HepG2 (cell line): Measurements from ENCODE around the gene AP1G1. TPM values are rescaled to one million over a fixed set of nuclear protein-coding genes. Genes with fewer than 3 reads are reported as not detected.

ENCODE experiments used
- DMAP1 ChIP-seq: IDR thresholded peaks from 2 replicates; pipeline ENCODE4 v1.6.1; 2016
- GABPB1 ChIP-seq: IDR thresholded peaks from 2 replicates; pipeline ENCODE4 v1.6.1; 2016; ENCODE audit warnings: mild to moderate bottlenecking, missing genetic modification reagents, moderate library complexity, missing compliant biosample characterization
- GZF1 ChIP-seq: sonication (generic); formaldehyde crosslinking; IDR thresholded peaks from 2 replicates; pipeline ENCODE4 v1.5.1; 2020; ENCODE audit warnings: mild to moderate bottlenecking, missing genetic modification reagents
- HDAC2 ChIP-seq: sonication (generic); formaldehyde crosslinking; IDR thresholded peaks from 2 replicates; pipeline ENCODE4 v1.4.0; 2020; ENCODE audit warnings: missing genetic modification reagents
- HNRNPK ChIP-seq: fragments of 200-400 bp; formaldehyde crosslinking; IDR thresholded peaks from 2 replicates; pipeline ENCODE4 v1.6.1; 2018; ENCODE audit warnings: low read length, low read depth, moderate library complexity, mild to moderate bottlenecking; ENCODE audit not compliant: poor library complexity, severe bottlenecking
- KDM5A ChIP-seq: fragments of 200-600 bp; sonication (generic); IDR thresholded peaks from 2 replicates; pipeline ENCODE4 v1.7.0; 2018; ENCODE audit warnings: antibody characterized with exemption, mild to moderate bottlenecking, low read length, borderline replicate concordance
- MAFG ChIP-seq: sonication (generic); formaldehyde crosslinking; IDR thresholded peaks from 2 replicates; pipeline ENCODE4 v1.5.1; 2020; ENCODE audit warnings: mild to moderate bottlenecking, missing genetic modification reagents
- NKX3-1 ChIP-seq: sonication (generic); formaldehyde crosslinking; IDR thresholded peaks from 2 replicates; pipeline ENCODE4 v1.5.0; 2020; ENCODE audit warnings: missing genetic modification reagents
- STAT6 ChIP-seq: sonication (generic); formaldehyde crosslinking; IDR thresholded peaks from 2 replicates; pipeline ENCODE4 v1.4.0; 2020; ENCODE audit warnings: missing genetic modification reagents, mild to moderate bottlenecking, borderline replicate concordance
- ZFP1 ChIP-seq: IDR thresholded peaks from 2 replicates; pipeline ENCODE4 v1.6.1; 2016
- ZNF224 ChIP-seq: sonication (generic); formaldehyde crosslinking; IDR thresholded peaks from 2 replicates; pipeline ENCODE4 v1.5.0; 2020; ENCODE audit warnings: mild to moderate bottlenecking, missing genetic modification reagents
- ZNF274 ChIP-seq: sonication (generic); formaldehyde crosslinking; IDR thresholded peaks from 2 replicates; pipeline ENCODE4 v1.5.1; 2020; ENCODE audit warnings: mild to moderate bottlenecking, missing genetic modification reagents
- ZNF275 ChIP-seq: sonication (generic); formaldehyde crosslinking; IDR thresholded peaks from 2 replicates; pipeline ENCODE4 v1.8.0; 2022; ENCODE audit warnings: missing genetic modification reagents, mild to moderate bottlenecking, inconsistent platforms, borderline replicate concordance
- ZNF484 ChIP-seq: sonication (generic); formaldehyde crosslinking; IDR thresholded peaks from 2 replicates; pipeline ENCODE4 v1.5.1; 2020; ENCODE audit warnings: mild to moderate bottlenecking, low read depth, missing genetic modification reagents, borderline replicate concordance
- ZNF7 ChIP-seq: IDR thresholded peaks from 2 replicates; pipeline ENCODE4 v1.6.1; 2016; ENCODE audit warnings: missing biosample characterization, missing genetic modification reagents
- ZNF782 ChIP-seq: sonication (generic); formaldehyde crosslinking; IDR thresholded peaks from 2 replicates; pipeline ENCODE4 v1.4.0; 2020; ENCODE audit warnings: missing genetic modification reagents, mild to moderate bottlenecking, borderline replicate concordance
- polyA plus RNA-seq, 8 experiments: library from polyadenylated mRNA; depleted of rRNA in 3 of 8; stranded (reverse) in 7 of 8; unstranded in 1 of 8; fragments of >200 nt; fragmentation: Illumina TruSeq in 4 of 8; extraction: Trizol in 4 of 8; gene quantifications; 2 replicates each; pipeline versions ENCODE4 v1.2.1 to v1.2.3, GENCODE V29; 2011 to 2016; ENCODE audit warnings: low read depth in 4 of 8, missing spikeins in 1 of 8, mixed read lengths in 1 of 8; ENCODE audit not compliant: insufficient read depth in 1 of 8
- total RNA-seq, 5 experiments: library from RNA; depleted of rRNA; stranded (reverse); fragments of >200 nt; fragmentation: Illumina TruSeq; extraction: Trizol; gene quantifications; 2 replicates each; pipeline ENCODE4 v1.2.3, GENCODE V29; 2016; ENCODE audit warnings: low read depth in 1 of 5
- TF ChIP-seq, protein P1 (sequence below): sonication (generic); formaldehyde crosslinking; IDR thresholded peaks from 2 replicates; pipeline ENCODE4 v1.4.0; 2020; ENCODE audit warnings: missing genetic modification reagents, borderline replicate concordance
- TF ChIP-seq, protein P2 (sequence below): sonication (generic); formaldehyde crosslinking; IDR thresholded peaks from 2 replicates; pipeline ENCODE4 v1.5.0; 2020; ENCODE audit warnings: mild to moderate bottlenecking, missing genetic modification reagents
- TF ChIP-seq, protein P3 (sequence below): sonication (generic); formaldehyde crosslinking; IDR thresholded peaks from 2 replicates; pipeline ENCODE4 v1.5.0; 2020; ENCODE audit warnings: missing genetic modification reagents, mild to moderate bottlenecking, borderline replicate concordance

AP1G1 gene
- total and polyA plus RNA-seq, 2 of the 13 experiments (the other 11 are each of a cell fraction or from before 2014, with no cell fraction given), result 62.2 to 66.2 TPM

DNA sequence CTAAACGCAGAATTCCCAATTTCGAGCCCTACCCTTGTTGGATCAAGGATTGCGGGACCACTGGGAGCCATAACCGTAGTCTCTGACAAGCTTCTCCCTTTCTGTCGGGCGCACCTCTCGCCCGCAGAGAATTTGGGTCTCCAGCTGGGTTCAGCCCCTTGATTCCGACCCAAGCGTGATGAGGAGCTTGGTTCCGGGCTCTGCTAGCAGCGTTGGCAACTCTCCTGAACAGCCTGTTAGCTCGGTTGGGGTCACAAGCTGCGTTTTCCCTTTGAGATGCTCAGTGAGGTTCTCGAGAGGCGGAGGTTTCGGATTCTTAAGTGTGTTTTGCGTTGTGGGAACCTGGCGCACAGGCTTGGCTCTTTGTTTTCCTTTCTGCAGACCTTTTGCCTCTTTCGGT lies 37.8 kb upstream of the AP1G1 start (continued):
- TF ChIP-seq, protein P1, sequence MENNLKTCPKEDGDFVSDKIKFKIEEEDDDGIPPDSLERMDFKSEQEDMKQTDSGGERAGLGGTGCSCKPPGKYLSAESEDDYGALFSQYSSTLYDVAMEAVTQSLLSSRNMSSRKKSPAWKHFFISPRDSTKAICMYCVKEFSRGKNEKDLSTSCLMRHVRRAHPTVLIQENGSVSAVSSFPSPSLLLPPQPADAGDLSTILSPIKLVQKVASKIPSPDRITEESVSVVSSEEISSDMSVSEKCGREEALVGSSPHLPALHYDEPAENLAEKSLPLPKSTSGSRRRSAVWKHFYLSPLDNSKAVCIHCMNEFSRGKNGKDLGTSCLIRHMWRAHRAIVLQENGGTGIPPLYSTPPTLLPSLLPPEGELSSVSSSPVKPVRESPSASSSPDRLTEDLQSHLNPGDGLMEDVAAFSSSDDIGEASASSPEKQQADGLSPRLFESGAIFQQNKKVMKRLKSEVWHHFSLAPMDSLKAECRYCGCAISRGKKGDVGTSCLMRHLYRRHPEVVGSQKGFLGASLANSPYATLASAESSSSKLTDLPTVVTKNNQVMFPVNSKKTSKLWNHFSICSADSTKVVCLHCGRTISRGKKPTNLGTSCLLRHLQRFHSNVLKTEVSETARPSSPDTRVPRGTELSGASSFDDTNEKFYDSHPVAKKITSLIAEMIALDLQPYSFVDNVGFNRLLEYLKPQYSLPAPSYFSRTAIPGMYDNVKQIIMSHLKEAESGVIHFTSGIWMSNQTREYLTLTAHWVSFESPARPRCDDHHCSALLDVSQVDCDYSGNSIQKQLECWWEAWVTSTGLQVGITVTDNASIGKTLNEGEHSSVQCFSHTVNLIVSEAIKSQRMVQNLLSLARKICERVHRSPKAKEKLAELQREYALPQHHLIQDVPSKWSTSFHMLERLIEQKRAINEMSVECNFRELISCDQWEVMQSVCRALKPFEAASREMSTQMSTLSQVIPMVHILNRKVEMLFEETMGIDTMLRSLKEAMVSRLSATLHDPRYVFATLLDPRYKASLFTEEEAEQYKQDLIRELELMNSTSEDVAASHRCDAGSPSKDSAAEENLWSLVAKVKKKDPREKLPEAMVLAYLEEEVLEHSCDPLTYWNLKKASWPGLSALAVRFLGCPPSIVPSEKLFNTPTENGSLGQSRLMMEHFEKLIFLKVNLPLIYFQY (CRISPR knock-in tag), result 0 out of 2 replicates have a peak, but pooled peaks have one; percentile 41
- no peak for TF ChIP-seq ZNF275 (CRISPR knock-in tag)
- no peak for TF ChIP-seq ZNF274 (CRISPR knock-in tag)
- no peak for TF ChIP-seq ZFP1 (CRISPR knock-in tag)
- TF ChIP-seq MAFG (CRISPR knock-in tag), result no peak
- TF ChIP-seq ZNF782 (CRISPR knock-in tag), result no peak
- no peak for TF ChIP-seq ZNF224 (CRISPR knock-in tag)
- TF ChIP-seq STAT6 (CRISPR knock-in tag), result 0 out of 2 replicates have a peak, but pooled peaks have one; percentile 6
- TF ChIP-seq KDM5A, result peak; percentile 84; the same call in 1 of the 2 replicates
- 0 out of 2 replicates have a peak, but pooled peaks have one; percentile 1 for TF ChIP-seq ZNF484 (CRISPR knock-in tag)
- TF ChIP-seq NKX3-1 (CRISPR knock-in tag), result no peak
- TF ChIP-seq, protein P2, sequence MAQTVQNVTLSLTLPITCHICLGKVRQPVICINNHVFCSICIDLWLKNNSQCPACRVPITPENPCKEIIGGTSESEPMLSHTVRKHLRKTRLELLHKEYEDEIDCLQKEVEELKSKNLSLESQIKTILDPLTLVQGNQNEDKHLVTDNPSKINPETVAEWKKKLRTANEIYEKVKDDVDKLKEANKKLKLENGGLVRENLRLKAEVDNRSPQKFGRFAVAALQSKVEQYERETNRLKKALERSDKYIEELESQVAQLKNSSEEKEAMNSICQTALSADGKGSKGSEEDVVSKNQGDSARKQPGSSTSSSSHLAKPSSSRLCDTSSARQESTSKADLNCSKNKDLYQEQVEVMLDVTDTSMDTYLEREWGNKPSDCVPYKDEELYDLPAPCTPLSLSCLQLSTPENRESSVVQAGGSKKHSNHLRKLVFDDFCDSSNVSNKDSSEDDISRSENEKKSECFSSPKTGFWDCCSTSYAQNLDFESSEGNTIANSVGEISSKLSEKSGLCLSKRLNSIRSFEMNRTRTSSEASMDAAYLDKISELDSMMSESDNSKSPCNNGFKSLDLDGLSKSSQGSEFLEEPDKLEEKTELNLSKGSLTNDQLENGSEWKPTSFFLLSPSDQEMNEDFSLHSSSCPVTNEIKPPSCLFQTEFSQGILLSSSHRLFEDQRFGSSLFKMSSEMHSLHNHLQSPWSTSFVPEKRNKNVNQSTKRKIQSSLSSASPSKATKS (CRISPR knock-in tag), result no peak
- TF ChIP-seq, protein P3, sequence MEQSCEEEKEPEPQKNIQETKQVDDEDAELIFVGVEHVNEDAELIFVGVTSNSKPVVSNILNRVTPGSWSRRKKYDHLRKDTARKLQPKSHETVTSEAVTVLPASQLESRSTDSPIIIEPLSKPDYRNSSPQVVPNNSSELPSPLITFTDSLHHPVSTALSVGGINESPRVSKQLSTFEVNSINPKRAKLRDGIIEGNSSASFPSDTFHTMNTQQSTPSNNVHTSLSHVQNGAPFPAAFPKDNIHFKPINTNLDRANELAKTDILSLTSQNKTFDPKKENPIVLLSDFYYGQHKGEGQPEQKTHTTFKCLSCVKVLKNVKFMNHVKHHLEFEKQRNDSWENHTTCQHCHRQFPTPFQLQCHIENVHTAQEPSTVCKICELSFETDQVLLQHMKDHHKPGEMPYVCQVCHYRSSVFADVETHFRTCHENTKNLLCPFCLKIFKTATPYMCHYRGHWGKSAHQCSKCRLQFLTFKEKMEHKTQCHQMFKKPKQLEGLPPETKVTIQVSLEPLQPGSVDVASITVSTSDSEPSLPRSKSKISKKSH (CRISPR knock-in tag), result 0 out of 2 replicates have a peak, but pooled peaks have one; percentile 9
- TF ChIP-seq HNRNPK, result no peak
- TF ChIP-seq ZNF7 (CRISPR knock-in tag), result no peak
- no peak for TF ChIP-seq DMAP1 (CRISPR knock-in tag)
- no peak for TF ChIP-seq GABPB1 (CRISPR knock-in tag)
- TF ChIP-seq GZF1 (CRISPR knock-in tag), result 0 out of 2 replicates have a peak, but pooled peaks have one; percentile 51
- TF ChIP-seq HDAC2 (CRISPR knock-in tag), result no peak
